AG20443 (cell line): Measurements from ENCODE around the gene G0S2.

Experiments
- DNase-seq: peaks from one replicate; pipeline ENCODE4 v3.0.0; 2012; ENCODE audit warnings: low spot score, mixed read lengths

The G0S2 gene, protein sequence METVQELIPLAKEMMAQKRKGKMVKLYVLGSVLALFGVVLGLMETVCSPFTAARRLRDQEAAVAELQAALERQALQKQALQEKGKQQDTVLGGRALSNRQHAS

DNA sequence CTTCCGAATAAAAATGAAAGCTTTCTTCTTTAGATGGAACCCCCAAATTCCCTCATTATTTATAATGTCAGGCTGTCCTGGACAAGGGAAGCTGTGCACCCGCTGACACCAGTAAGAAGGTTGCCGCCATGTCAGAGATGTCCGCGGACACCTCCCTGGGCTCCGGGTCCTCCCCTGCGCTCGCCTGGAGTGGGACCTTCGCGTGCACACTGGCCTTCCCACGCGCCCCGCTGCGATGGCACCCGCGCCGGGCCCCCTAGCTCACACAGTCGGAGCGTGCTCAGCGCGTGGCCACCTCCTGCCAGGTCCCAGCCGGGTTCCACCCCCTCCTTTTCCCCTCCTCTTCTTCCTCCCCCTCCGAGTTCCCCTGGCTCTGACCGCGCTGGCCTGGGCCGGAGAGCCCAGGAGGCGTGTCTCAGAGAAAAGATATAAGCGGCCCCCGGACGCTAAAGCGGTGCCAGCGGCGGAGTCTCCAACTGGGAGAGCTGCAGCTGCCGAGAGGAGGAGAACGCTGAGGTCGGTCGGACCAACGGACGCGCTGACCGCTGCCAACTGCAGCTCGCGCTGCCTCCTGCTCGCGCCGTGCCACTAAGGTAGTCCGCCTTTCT, at the start of gene G0S2:
Gene G0S2 (plus strand): TSS at position 456 of the 608 bp plus-strand sequence. CDS start 273 bp downstream, outside the sequence.
- peak; percentile 69 for DNase-seq

DNA sequence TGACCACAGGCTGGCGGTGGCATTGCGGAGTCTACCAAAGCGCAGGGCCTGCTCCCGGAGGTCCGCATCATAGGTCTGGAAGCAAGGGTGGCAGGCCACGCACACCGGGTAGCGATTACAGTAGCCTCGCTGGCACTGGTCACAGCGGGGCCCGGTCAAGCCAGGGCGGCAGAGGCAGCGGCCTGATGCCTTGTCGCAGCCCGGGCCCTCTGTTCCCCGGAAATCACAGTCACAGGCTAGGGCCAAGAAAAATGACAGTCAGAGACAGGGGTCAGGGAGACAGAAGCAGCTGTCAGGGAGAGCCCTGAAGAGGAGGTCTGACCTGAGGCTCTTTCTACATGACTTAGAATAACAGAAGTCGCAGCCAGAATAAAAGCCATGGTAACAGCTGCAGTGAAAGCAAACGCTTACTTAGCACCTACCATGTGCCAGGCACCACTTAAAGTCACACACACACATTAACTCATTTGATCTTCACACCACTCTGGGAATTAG, 49.4 kb upstream of the G0S2 start:
- DNase-seq: no peak

DNA sequence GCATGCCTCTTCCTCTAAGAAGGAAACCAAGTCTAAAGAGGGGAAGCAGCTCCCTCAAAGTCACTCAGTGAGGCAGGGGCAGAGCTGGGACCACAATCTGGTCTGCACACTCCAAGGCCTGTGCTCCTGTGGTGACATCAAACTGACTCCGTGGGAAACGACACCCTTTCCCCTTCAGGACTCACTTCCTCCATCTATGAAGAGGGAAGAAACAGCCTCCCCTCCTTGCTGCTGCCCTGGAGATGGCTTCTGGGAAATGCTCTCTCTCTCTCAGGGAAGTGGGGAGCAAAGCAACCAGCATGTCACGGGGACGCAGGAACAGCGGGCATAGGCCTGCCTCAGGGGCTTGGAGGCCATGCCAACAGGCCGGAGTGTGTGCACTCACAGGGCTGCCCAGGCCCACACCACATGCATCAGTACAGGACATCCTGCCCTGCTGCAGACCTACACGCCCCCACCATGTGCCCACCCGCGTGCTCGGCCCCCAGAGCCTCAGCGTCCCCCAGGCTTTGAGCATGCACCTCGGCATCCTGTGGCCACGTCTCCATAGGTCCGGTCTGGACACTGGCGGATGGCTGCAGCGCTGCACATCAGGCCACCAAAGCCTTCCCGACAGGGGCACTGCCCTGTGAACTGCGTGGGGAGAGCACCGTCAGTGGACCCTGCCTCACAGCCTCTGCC, 48.7 kb upstream of the G0S2 start:
- no peak for DNase-seq

DNA sequence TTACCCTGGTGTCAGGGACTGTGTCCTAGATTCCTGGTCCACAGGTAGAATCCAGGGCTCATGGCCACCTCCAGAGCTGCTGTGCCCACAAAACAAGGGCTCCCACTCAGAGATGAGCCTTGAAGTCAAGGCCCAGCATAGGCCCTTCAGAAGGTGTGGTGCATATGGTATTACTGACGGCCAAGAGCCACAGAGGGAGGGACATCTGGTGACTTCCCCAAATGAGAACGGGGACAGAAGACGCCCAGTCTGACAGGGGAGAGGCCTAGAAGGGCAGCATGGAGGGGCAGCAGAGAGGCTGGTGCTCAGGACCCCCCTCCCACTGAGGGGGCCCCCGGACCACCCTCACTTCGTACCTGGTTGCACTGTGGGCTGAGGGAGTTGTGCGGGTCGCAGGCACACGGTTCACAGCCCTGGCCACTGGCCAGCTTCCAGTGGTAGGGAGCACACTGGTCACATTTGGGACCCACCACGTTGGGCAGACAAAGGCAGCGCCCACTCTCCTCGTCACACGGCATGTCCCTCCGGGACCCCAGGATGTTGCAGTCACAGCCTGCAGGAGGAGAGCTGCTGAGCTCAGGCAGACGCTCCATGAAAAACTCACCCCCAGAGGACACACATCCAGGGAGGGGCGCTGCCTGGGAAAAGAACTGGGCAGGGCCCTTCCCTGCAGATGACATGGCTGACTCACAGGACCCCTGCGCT, 48.0 kb upstream of the G0S2 start:
- DNase-seq: no peak

DNA sequence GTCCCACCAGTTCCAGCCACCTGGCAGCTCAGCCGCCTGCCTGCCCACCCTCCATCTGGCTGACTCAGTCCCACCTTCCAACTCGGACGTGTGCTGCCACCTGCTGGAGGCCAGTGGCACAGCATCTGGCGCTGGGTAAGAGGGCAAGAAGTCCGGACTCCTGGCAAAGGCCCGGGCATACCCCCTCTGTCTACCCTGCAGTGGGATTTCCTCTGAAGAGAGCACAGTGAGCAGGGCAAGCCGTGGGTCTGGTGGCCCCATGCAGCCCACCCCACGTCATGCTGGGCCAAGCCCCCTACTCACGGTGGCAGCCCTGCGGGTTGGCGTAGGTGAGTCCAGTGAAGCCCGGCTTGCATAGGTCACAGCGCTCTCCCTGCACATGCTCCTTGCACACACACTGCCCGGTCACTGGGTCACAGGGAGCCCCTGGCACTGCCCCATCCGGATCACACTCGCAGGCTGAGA, 47.4 kb upstream of the G0S2 start:
- DNase-seq: peak; percentile 84

DNA sequence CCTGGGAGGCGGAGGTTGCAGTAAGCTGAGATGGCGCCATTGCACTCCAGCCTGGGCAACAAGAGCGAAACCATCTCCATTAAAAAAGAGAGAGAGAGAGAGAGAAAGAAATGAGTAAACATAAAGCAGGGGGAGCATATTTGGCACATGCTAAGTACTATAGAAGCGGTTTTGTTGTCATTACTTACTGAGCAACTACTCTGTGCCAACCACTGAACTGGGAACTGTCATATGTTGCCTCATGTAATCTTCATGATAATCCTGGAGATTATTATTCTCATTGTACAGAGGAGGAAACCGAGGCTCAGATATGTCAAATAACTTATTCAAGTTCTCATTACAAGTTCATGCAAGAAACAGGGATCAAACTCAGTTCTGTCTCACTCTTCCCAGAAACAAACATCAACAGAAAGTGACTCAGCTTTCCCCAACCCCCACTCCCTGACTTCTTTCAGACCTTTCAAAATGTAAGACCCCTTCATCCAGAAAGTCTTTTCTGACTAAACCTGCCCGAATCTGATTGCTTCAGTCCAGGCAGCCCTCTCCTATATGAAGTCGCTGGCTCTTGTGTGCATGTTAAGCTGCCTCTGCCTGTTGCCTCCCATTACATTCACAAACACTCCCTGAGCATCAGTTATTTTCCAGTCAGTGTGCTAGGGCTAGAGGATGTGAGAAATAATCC, 46.5 kb upstream of the G0S2 start:
- no peak for DNase-seq

DNA sequence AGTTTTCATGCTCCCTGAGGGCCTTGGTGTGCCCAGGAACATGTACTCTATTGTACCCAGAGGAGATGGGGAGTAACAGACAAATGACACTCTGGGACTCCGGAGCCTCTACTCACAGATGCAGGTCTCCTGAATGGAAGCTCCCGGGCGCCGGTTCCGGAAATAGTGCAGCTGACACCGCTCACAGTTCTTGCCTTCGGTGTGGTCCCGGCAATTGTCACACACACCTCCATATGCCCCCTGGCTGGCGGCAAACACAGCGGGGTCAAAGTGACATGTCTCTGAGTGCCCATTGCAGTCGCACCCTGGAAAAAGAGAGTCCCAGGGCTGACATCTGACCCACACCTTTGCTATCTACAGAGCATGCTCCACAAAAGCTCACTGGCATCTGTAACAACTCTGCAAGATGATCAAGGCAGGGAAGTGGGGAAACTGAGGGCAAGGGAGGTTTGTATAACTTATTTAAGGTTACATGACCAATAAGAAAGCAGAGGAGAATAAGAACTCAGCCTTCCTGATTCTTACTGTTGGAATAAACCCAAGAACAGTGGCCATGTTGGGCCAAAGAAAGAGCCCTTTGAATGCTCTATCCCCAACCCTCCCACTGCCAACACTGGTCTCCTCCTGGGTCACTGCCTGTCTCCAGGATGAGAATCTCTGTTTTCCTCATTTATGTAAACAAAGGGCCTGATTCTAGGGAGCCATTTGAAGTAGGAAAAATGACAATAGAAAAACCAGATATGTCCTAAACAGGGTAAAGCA, 45.4 kb upstream of the G0S2 start:
- DNase-seq: no peak

DNA sequence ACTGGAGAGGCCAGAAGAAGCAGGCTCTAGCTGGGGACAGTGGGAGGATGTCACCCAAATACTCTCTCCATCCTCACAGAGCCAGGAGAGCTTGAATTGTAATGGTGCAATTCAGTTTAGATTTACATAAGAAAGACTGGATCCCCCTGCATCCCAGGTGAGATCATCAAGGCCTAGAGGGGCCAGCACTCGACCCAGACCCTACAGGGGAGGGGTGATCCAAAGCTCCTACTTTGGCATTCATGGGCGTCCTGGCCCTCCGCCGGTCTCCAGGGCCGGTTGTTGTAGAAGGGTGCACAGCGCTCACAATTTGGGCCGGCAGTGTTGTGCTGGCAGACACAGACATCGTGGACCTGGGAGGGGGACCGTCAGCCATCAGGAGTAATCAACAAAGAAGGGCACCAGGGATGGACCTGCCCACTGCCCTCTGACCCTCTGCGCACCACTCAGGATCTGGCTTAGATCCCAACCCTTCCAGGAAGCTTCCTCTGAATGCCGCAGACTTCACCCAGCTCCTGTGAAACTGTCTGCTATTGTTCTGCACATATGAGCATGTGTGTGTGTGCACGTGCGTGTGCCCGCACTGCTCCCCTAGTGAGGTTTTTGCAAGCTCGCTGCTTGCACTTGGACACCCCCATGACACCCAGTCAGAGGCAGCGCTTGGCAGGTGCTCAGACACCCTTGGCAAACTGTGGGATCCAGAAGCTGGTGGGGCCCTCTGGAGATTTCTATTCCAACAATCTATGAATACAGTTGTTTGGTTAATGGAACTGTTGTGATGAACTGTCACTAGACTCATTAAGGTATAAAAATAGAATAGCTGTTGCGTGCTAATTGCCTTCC, 44.6 kb upstream of the G0S2 start:
- no peak for DNase-seq

DNA sequence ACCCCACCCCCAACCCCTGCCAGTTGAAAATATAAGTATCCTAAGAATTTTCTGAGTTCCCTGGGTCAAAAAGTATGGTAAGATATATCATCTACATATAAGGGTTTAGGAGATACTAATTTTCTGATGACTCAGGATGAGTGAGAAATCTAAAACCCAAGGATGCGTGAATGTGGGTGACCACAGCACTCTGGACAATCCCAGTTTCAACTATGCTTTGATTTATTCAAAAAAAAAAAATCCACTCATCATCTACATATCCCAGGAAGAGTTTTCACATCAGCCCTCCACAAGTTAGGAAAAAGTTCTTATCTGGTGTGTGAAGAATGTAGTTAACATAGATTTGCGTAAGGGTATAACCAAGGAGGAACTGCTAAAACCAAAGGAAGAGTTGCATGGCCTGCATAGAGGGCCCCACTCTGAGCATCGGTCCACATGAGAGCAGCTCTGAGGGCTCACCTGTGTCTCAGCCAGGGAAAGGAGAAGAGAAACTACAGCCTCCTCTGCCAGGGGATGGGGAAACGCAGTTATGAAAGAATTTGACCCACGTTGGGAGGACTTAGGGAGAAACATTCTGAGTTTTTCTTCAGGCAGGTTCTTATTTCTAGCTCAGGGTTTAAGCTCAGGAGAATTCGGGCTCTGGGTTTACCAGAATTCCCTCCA, 41.7 kb upstream of the G0S2 start:
- no peak for DNase-seq

DNA sequence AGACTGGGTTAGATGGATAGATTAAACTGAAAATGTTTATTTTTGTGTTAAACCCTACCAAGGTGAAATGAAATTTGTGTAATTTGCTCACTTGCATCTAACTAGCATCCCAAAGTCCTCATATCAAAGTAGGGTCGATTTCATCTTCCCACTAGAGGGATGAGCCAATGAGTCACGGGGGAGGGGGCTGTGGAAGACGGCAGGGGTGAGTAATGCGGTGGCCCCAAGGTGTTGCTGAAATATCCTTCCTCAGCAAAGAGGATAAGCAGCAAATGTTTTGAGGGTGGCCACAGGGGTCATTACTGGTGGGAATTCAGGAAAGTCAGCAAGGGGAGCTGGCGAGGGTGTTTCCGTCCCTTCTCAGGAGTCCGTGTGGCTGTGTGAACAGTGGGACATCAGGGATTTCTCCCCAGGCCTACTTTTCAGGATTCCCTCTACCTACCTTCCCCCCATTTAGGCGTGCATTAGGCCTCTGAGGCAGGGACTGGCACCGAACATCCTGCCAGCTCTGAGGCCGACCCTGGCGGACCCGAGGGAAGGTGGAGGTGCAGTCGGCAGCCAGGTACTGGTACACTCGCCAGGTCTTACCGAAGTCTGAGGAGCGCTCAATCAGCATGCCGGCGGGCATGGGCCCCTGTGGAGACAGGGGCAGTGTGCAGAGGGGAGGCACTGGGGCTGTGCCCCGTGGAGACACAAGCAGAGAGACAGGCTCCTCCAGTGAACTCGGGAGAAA, 41.0 kb upstream of the G0S2 start:
- no peak for DNase-seq

DNA sequence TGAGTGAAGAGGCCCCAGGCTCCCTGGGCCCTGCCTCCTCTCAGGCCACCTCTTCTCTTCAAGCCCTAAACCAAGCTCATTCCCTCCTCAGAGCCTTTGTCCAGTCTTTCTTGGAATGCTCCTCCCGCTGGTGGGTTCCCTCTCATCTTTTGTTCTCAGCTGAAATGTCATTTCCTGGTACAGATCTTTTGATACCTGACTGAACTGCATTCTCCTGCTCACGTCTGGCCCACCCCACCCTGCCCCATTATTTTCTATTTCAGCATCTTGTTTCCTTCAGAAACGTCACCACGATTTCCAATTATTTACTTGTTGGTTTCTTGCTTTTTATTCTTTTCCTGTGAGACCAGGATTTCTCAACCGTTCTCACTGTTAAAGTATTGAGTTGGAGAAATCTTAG, 39.4 kb upstream of the G0S2 start:
- DNase-seq: no peak

DNA sequence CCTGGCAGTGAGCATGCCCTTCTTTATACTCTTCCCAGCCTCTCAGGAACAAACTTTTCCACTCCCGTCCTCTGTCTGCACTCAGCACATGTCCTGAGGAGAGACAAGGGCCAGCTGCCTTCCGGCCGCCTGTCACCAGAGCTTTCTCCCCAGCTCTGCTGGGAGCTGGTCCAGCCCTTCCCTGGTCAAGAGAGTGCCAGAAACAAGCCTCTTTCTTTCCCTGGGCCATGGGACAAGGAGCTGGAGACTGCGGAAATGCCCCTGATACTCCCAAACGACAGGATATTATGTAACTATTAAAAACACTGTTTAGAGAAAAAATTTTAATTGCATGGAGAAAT, 33.4 kb upstream of the G0S2 start:
- no peak for DNase-seq

DNA sequence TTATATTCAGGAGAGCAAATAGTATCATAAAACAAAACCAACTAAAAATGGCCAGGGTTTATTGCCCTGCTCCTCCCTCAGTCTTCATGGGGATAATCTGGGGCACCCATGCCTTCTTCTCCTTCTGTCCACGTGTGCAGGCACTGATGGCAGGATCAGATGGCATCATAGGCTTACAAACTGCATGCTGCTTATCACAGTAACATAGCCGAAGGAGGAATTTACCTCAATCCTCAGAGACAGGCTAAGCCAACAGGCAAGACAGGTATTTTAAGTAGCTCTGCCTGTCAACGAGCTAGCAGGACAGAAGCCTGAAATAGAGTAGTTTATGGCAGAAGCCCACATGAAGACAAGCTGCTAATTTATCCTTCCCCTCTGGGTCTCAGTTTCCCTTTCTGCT, 32.4 kb upstream of the G0S2 start:
- no peak for DNase-seq

DNA sequence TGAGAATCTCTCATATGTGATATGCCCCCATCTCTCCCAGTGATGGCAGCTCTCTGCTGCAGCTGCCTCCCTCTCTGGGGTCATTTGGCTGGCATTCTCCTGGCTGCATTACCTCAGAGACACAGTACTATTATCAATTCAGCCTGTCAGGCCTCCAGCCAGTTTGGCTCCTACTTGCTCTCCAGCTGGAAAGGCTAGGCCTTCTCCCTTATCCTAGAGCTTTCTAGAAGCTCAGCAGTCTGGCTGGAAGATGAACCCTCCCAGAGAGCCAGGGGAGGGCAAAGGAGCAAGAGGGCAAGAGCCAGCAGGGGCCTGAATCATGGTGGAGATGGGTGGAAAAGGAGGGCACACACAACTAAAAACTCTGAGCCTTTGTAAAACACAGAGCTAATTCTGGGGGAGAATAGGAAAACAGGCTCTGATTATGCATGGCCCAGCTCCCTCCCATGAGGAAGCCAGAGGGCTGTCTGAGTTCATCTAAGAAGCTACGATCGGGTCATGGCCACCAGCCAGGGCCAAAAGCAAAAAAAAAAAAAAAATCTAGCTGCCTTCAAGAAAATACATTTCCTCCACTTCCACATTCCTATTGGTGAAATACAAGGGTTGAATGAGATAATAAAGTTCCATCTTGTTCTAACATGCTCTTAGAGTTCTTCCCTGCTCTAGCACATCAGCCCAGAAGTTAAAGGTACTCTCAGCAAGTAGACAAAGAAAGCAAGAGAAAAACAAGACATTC, 31.8 kb upstream of the G0S2 start:
- DNase-seq: no peak

DNA sequence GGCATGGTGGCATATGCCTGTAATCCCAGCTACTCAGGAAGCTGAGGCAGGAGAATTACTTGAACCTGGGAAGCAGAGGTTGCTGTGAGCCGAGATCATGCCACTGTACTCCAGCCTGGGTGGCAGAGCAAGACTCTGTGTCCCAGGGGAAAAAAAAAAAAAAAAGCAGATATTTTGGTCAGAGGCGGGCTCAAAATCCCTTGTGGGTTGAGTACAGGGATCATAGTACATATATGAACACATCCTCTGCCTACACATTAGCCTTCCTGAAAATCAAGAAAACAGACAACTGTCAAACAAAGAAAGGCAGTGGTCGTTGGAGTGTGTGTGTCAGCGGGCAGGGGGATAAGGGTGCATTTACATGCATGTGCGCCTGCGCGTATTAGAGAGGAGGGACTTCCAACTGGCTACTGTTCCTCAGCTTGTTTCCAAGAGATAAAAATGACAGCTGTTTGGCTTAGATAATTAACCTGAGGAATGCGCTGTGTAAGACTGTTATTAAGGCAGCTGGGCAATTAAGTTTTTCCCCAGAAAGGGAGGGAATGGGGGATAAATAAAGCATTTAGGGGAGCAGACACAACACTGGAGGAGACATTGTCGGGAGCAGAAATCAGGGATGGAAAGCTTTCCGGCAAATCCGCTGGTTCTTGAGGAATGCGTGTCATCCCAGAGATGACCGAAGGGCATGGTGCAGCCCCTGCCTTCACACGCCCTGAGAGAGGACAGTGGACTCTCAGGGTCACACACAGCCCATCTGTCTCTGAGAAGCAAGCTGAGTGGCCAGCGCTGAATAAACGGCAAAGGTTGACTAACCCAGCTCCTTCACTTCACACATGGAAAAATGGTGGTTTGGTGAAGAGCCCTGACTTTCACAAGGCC, 29.4 kb upstream of the G0S2 start:
- no peak for DNase-seq

DNA sequence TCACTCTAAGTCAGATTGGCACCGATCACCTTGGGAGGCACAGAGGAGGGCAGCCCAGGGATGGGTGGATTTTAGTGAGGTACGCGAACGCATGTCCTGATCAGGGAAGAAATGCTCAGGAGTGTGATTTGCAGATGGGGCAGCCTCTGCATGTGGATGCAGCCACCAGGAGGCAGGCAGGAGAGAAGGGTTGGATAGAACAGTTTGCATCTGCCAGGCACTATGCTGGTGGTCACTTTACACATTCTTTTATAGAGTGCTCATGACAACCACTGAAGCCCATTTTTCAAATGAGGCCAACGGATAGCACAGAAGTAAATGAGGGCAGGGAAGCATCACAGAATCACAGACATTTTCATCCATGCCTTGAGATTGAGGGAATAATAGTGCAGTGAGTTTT, 28.7 kb upstream of the G0S2 start:
- peak; percentile 50 for DNase-seq

DNA sequence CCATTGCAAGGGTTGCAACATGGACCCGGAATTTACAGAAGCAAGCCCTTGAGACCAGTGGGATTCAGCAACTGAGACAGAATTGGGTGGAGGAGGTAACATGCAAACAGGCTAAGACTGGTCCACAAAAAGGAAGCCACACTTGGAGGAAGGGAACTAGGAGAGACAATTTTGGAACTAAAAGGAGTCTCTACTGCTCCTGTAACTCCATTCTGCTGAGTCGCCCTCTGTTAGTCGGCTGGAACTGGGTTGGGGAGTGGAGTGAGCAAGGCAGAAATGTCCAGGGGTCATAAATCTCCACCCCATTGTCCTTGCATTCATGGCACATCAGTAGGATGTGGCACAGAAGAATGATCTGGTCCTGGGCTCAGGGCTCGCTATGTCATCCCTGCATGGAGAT, 28.1 kb upstream of the G0S2 start:
- no peak for DNase-seq

DNA sequence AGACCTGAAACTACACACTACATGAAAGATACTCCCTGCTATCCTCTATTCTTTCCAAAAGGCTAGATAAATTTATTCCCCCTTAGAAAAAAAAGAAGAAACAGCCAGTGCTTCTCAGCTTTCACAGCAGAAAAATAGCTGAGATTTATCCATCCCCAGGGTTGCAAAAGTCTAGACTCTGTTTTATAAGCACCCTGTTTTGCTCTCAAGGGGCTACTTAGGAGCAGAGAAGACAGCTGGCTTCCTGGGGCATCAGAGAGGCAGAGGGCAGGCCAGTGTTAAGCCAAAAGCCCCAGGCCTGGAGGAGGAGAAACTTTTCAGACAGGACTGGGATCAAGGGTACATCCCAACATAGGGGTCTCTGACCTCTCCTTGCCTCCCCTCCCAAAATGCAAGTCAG, 26.9 kb upstream of the G0S2 start:
- DNase-seq: no peak
